ENCODE measurements around the gene GRIK4. TPM values are rescaled to one million over a fixed set of nuclear protein-coding genes. Genes with fewer than 3 reads are reported as not detected.
"Not testable (repeated sequence)": the region's sequence is repeated elsewhere in the genome, so short reads cannot be mapped to it uniquely, and the experiment has no call there.

Gene GRIK4
- polyA plus RNA-seq, 3 donors, result under 0.01 to 0.15 (median 0.01) TPM

- WGBS, 3 donors, result 45 to 66% (median 62%) methylated on average over 3 of the region's 3 CpGs
- no peak overlapping the region for H3K27ac ChIP-seq (ENCODE audit: low read depth, low read length)
Observed at GRCh38 chr11:121024989-121025388, 513.4 kb downstream of the GRIK4 start.

- no peak overlapping the region for H3K27ac ChIP-seq (ENCODE audit: low read depth, low read length)
- WGBS, 3 donors, result 11 to 56% (median 51%) methylated on average over 2 of the region's 2 CpGs
Observed at GRCh38 chr11:121029153-121029552, 517.6 kb downstream of the GRIK4 start.

GRCh38 chr11:121029813-121030445, 518.4 kb downstream of the GRIK4 start:
- no peak overlapping the region for H3K27ac ChIP-seq (ENCODE audit: low read depth, low read length)
- 45 to 70% (median 52%) methylated on average over 3 of the region's 3 CpGs for WGBS, 3 donors

GRCh38 chr11:121031167-121031566, 519.6 kb downstream of the GRIK4 start:
- WGBS, 3 donors, result 93 to 96% (median 93%) methylated on average over 2 of the region's 2 CpGs
- no peak overlapping the region for H3K27ac ChIP-seq (ENCODE audit: low read depth, low read length)

GRCh38 chr11:121031648-121032047, 520.1 kb downstream of the GRIK4 start:
- 95 to 97% (median 96%) methylated on average over 4 of the region's 4 CpGs for WGBS, 3 donors
- H3K27ac ChIP-seq (ENCODE audit: low read depth, low read length), result not testable (repeated sequence)

GRCh38 chr11:121032546-121032945, 521.0 kb downstream of the GRIK4 start:
- no peak overlapping the region for H3K27ac ChIP-seq (ENCODE audit: low read depth, low read length)
- 75 to 89% (median 76%) methylated on average over 3 of the region's 3 CpGs for WGBS, 3 donors

GRCh38 chr11:121033635-121034034, 522.1 kb downstream of the GRIK4 start:
- no peak overlapping the region for H3K27ac ChIP-seq (ENCODE audit: low read depth, low read length)
- WGBS, 3 donors, result 66 to 94% (median 94%) methylated on average over 4 of the region's 4 CpGs

GRCh38 chr11:121035169-121035755, 523.7 kb downstream of the GRIK4 start:
- H3K27ac ChIP-seq (ENCODE audit: low read depth, low read length), result no peak overlapping the region
- WGBS, 3 donors, result 55 to 69% (median 69%) methylated on average over 4 of the region's 4 CpGs

- H3K27ac ChIP-seq (ENCODE audit: low read depth, low read length), result no peak overlapping the region
- 55 to 81% (median 69%) methylated on average over 3 of the region's 3 CpGs for WGBS, 3 donors
Observed at GRCh38 chr11:121035780-121036179, 524.2 kb downstream of the GRIK4 start.

GRCh38 chr11:121037016-121037415, 525.5 kb downstream of the GRIK4 start:
- H3K27ac ChIP-seq (ENCODE audit: low read depth, low read length), result no peak overlapping the region
- WGBS, 3 donors, result 68 to 91% (median 86%) methylated on average over 1 of the region's 1 CpG

Other genes with a start within 250 kb of the GRIK4 start
- gene TLCD5, start 186.4 kb upstream of the GRIK4 start, polyA plus RNA-seq, result 1 to 10 TPM; 1.7 to 3.6 (median 2.7) TPM
- gene ARHGEF12, start 175.3 kb upstream of the GRIK4 start, polyA plus RNA-seq, result 10 to 100 TPM; 13.9 to 27.7 (median 20.7) TPM